Cardiac muscle cell (in vitro differentiated cells and primary cell): ENCODE data around the gene TRAPPC1. TPM values are rescaled to one million over a fixed set of nuclear protein-coding genes. Genes with fewer than 3 reads are reported as not detected.
A peak's percentile ranks its signal among the peaks of the same experiment; 100 is the strongest.

ENCODE experiments used
- DNase-seq, 2 donors: peaks; one replicate each; pipeline versions ENCODE4 v3.0.0 to v3.0.0-alpha.2; 2010 to 2017; ENCODE audit warnings: low read depth in 1 of 2, low spot score in 1 of 2
- H3K27ac ChIP-seq: fragments of 200-600 bp; sonication (generic); 2 replicates; pipeline ENCODE4 v1.5.1; 2016
- H3K27me3 ChIP-seq: fragments of 200-600 bp; sonication (generic); 2 replicates; pipeline ENCODE4 v1.6.0; 2016; ENCODE audit warnings: control low read depth
- H3K36me3 ChIP-seq: fragments of 200-600 bp; sonication (generic); 2 replicates; pipeline ENCODE4 v1.5.1; 2016; ENCODE audit warnings: control low read depth
- H3K4me1 ChIP-seq: fragments of 200-600 bp; sonication (generic); 2 replicates; pipeline ENCODE4 v1.8.1; 2017; ENCODE audit warnings: low read depth, mild to moderate bottlenecking, mixed run types
- H3K4me3 ChIP-seq: fragments of 200-600 bp; sonication (generic); 2 replicates; pipeline ENCODE4 v1.5.1; 2016; ENCODE audit warnings: mild to moderate bottlenecking
- H3K9me3 ChIP-seq: fragments of 200-600 bp; sonication (generic); 2 replicates; pipeline ENCODE4 v1.5.1; 2017; ENCODE audit warnings: low read depth, mild to moderate bottlenecking, control low read depth
- CTCF ChIP-seq: IDR thresholded peaks from 2 replicates; pipeline ENCODE4 v1.5.1; 2012; ENCODE audit warnings: low read depth, mild to moderate bottlenecking, low read length
- polyA plus RNA-seq: library from polyadenylated mRNA; unstranded; fragments of >200 nt; fragmentation: Nextera tagmentation; extraction: Ambion mirVana; gene quantifications from 2 replicates; pipeline ENCODE4 v1.2.1, GENCODE V29; 2016
- total RNA-seq: library from RNA; depleted of rRNA; stranded (reverse); fragments of >200 nt; gene quantifications from 2 replicates; pipeline ENCODE4 v1.2.3, GENCODE V29; 2016

TRAPPC1 gene
- total and polyA plus RNA-seq, 2 experiments from 2014 or later = 92.0 to 386 TPM

GRCh38 chr17:7971651-7972050, 39.9 kb upstream of the TRAPPC1 start:
- no peaks in the 10 kb centered on the region for H3K27me3 ChIP-seq
- no peaks in the 10 kb centered on the region for H3K36me3 ChIP-seq
- DNase-seq = no peak
- H3K4me1 ChIP-seq = no peaks in the 10 kb centered on the region
- H3K9me3 ChIP-seq = no peaks in the 10 kb centered on the region
- no peak for TF ChIP-seq CTCF
- H3K4me3 ChIP-seq = no peak overlapping the region
- no peak overlapping the region for H3K27ac ChIP-seq

GRCh38 chr17:7969433-7969832, 37.7 kb upstream of the TRAPPC1 start:
- Histone ChIP-seq H3K27me3 (no peaks in the 10 kb centered on the region), H3K36me3 (no peaks in the 10 kb centered on the region), H3K9me3 (no peaks in the 10 kb centered on the region), H3K4me1 (no peaks in the 10 kb centered on the region), H3K27ac (no peak overlapping the region), H3K4me3 (no peak overlapping the region)
- DNase-seq = peak in 1 of 2 donors; percentile 75
- TF ChIP-seq CTCF = no peak

- H3K36me3 ChIP-seq = no peaks in the 10 kb centered on the region
- H3K27me3 ChIP-seq = no peaks in the 10 kb centered on the region
- H3K9me3 ChIP-seq = no peaks in the 10 kb centered on the region
- H3K27ac ChIP-seq = no peak overlapping the region
- no peak overlapping the region for H3K4me3 ChIP-seq
- H3K4me1 ChIP-seq = no peaks in the 10 kb centered on the region
- no peak for TF ChIP-seq CTCF
- no peak for DNase-seq
Measured at GRCh38 chr17:7967751-7968150, 36.0 kb upstream of the TRAPPC1 start.

- no peaks in the 10 kb centered on the region for H3K36me3 ChIP-seq
- TF ChIP-seq CTCF = no peak
- H3K9me3 ChIP-seq = no peaks in the 10 kb centered on the region
- H3K4me3 ChIP-seq = no peak overlapping the region
- no peak for DNase-seq
- no peak overlapping the region for H3K27ac ChIP-seq
- H3K27me3 ChIP-seq = no peaks in the 10 kb centered on the region
- H3K4me1 ChIP-seq = peaks cover 5% of the 10 kb centered on the region
Measured at GRCh38 chr17:7961421-7961820, 29.7 kb upstream of the TRAPPC1 start.

- Histone ChIP-seq H3K36me3 (no peaks in the 10 kb centered on the region), H3K9me3 (no peaks in the 10 kb centered on the region), H3K4me1 (peaks cover 14% of the 10 kb centered on the region), H3K4me3 (no peak overlapping the region), H3K27me3 (no peaks in the 10 kb centered on the region), H3K27ac (no peak overlapping the region)
- TF ChIP-seq CTCF = no peak
- DNase-seq = peak in 1 of 2 donors; percentile 64
Measured at GRCh38 chr17:7959503-7960253, 27.9 kb upstream of the TRAPPC1 start.
